Measurements from ENCODE around the gene CCT7. TPM values are rescaled to one million over a fixed set of nuclear protein-coding genes. Genes with fewer than 3 reads are reported as not detected.

CCT7 gene
- total and polyA plus RNA-seq, 2 donors (not counting 3 experiments of a cell fraction or from before 2014, with no cell fraction given): 343 to 362 TPM

DNA sequence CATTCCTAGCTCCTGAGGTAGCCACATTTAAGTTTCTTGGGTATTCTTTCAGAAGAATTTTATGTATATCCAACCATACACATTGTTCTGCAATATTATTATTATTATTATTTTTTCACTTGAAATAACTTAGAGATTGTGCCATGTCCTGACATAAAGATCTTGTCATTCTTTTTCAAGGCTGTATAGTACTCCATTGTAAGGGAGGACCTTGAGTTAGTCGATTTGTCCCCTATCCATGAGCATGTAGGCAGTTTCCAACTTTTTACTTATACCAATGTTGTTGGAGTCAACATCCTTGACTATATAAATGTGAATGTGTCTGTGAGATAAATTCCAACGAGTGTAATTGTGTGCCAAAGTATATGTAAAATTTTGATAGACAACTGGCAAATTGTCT, 60.1 kb downstream of the CCT7 start:
- Histone ChIP-seq H3K4me1 (ENCODE audit: control insufficient read depth, extremely low read depth, insufficient read depth, low read length) (no peaks in the 10 kb centered on the region), H3K9ac (replicated peaks; ENCODE audit: extremely low read depth, insufficient read depth, low read length) (no peak overlapping the region), H3K79me2 (ENCODE audit: control insufficient read depth, insufficient read depth, low read length) (no peaks in the 10 kb centered on the region), H3K27me3 (ENCODE audit: control insufficient read depth in 2 of 2, insufficient read depth in 2 of 2, low read length in 2 of 2) (peaks cover 49 to 78% of the 10 kb centered on the region in 2 experiments), H3K4me3 (replicated peaks in 1 of 3; ENCODE audit: insufficient read depth in 1 of 3, low read depth in 1 of 3, low read length in 3 of 3) (no peak overlapping the region), H3K9me3 (replicated peaks; ENCODE audit: control insufficient read depth, insufficient read depth, low read length) (no peaks in the 10 kb centered on the region), H3K4me2 (ENCODE audit: insufficient read depth, low read length) (no peak overlapping the region), H3K27ac (ENCODE audit: insufficient read depth, low read depth, low read length) (no peak overlapping the region), H3K36me3 (ENCODE audit: control insufficient read depth in 2 of 2, extremely low read depth in 1 of 2, insufficient read depth in 2 of 2, low read length in 2 of 2) (no peaks in the 10 kb centered on the region), H2AFZ (ENCODE audit: low read depth, low read length) (no peak overlapping the region), H4K20me1 (replicated peaks; ENCODE audit: control insufficient read depth, extremely low read depth, insufficient read depth, low read length) (no peaks in the 10 kb centered on the region), H3K9me1 (replicated peaks; ENCODE audit: control insufficient read depth, extremely low read depth, insufficient read depth, low read length) (no peaks in the 10 kb centered on the region)
- TF ChIP-seq CTCF (IDR thresholded peaks at IDR 0.05; ENCODE audit: extremely low read depth in 1 of 2, insufficient read depth in 1 of 2, low read depth in 1 of 2, low read length in 2 of 2) (no peak), POLR2A (IDR thresholded peaks at IDR 0.05; ENCODE audit: low read depth, low read length) (no peak), GATA2 (IDR thresholded peaks at IDR 0.05; ENCODE audit: insufficient read depth, insufficient read length, low read depth, low read length) (no peak), MYC (IDR thresholded peaks at IDR 0.05; ENCODE audit: low read depth, low read length) (no peak), FOS (IDR thresholded peaks at IDR 0.05; ENCODE audit: borderline replicate concordance, insufficient read depth, low read length) (no peak), JUN (IDR thresholded peaks at IDR 0.05; ENCODE audit: borderline replicate concordance, insufficient read depth, insufficient read length, low read depth) (no peak), POLR2AphosphoS5 (IDR thresholded peaks at IDR 0.05; ENCODE audit: insufficient read depth, low read depth, low read length) (no peak), EZH2 (IDR thresholded peaks at IDR 0.05; ENCODE audit: borderline replicate concordance, low read depth, low read length, severe bottlenecking) (no peak)
- TF ChIP-seq, protein P1, sequence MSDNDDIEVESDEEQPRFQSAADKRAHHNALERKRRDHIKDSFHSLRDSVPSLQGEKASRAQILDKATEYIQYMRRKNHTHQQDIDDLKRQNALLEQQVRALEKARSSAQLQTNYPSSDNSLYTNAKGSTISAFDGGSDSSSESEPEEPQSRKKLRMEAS (IDR thresholded peaks at IDR 0.05; ENCODE audit: insufficient read depth, insufficient read length): no peak
- intact Hi-C loops (cut with micrococcal nuclease) (no loop called here), dilution Hi-C loops (cut with MboI; ENCODE audit: extremely low pct_ligation_motif_present, low sequenced_read_pairs) (no loop called here)
- DNase-seq (ENCODE audit: low read depth, low spot score) (no peak), FAIRE-seq (peak; percentile 26)
- CTCF ChIA-PET: no interaction called here
- BruUV-seq (replicated peaks): no TSS peak
- POLR2A ChIA-PET: no interaction called here

All from endothelial cell of umbilical vein (primary cell).